Activated T-helper 1 cell treated with Interleukin-2 at 50 U/mL for 16 hours (primary cell): ENCODE measurements around the gene LIX1.
A peak's percentile ranks its signal among the peaks of the same experiment; 100 is the strongest.
"Not testable (repeated sequence)": the region's sequence is repeated elsewhere in the genome, so short reads cannot be mapped to it uniquely, and the experiment has no call there.

Experiments
- DNase-seq: peaks from one replicate; pipeline ENCODE4 v3.0.0-alpha.2; 2020; ENCODE audit warnings: low read depth

Gene LIX1

GRCh38 chr5:97142521-97143254, at the start of gene LIX1:
Gene LIX1, minus strand, starts transcription at chr5:97142611. Its CDS starts 35 bp downstream, at chr5:97142576.
- no peak for DNase-seq

- no peak for DNase-seq
Observed at GRCh38 chr5:97191893-97192292, 49.5 kb upstream of the LIX1 start.

- DNase-seq, result not testable (repeated sequence)
Observed at GRCh38 chr5:97189523-97189922, 47.1 kb upstream of the LIX1 start.

- no peak for DNase-seq
Observed at GRCh38 chr5:97183930-97184213, 41.5 kb upstream of the LIX1 start.

- peak; percentile 81 for DNase-seq
Observed at GRCh38 chr5:97183100-97183929, 40.9 kb upstream of the LIX1 start, which contains the start of gene RIOK2. Gene RIOK2, minus strand, starts transcription at chr5:97183247. Its CDS starts 56 bp downstream, at chr5:97183191.

- no peak for DNase-seq
Observed at GRCh38 chr5:97182571-97183099, 40.2 kb upstream of the LIX1 start.

GRCh38 chr5:97181856-97182545, 39.6 kb upstream of the LIX1 start:
- DNase-seq, result no peak

- not testable (repeated sequence) for DNase-seq
Observed at GRCh38 chr5:97179457-97179856, 37.0 kb upstream of the LIX1 start.

GRCh38 chr5:97172227-97172626, 29.8 kb upstream of the LIX1 start:
- no peak for DNase-seq

- no peak for DNase-seq
Observed at GRCh38 chr5:97171703-97172102, 29.3 kb upstream of the LIX1 start.

GRCh38 chr5:97167435-97167834, 25.0 kb upstream of the LIX1 start:
- no peak for DNase-seq

- no peak for DNase-seq
Observed at GRCh38 chr5:97165726-97166125, 23.3 kb upstream of the LIX1 start.

GRCh38 chr5:97164846-97165245, 22.4 kb upstream of the LIX1 start:
- no peak for DNase-seq

- no peak for DNase-seq
Observed at GRCh38 chr5:97163790-97164285, 21.4 kb upstream of the LIX1 start.

- no peak for DNase-seq
Observed at GRCh38 chr5:97163360-97163764, 21.0 kb upstream of the LIX1 start.

GRCh38 chr5:97162045-97162444, 19.6 kb upstream of the LIX1 start:
- no peak for DNase-seq

- DNase-seq, result no peak
Observed at GRCh38 chr5:97157689-97158088, 15.3 kb upstream of the LIX1 start.

- no peak for DNase-seq
Observed at GRCh38 chr5:97151370-97151769, 9.0 kb upstream of the LIX1 start.

- DNase-seq, result no peak
Observed at GRCh38 chr5:97150401-97150800, 8.0 kb upstream of the LIX1 start.

GRCh38 chr5:97149709-97150108, 7.3 kb upstream of the LIX1 start:
- DNase-seq, result no peak

- DNase-seq, result no peak
Observed at GRCh38 chr5:97148288-97148687, 5.9 kb upstream of the LIX1 start.

- DNase-seq, result no peak
Observed at GRCh38 chr5:97143704-97144103, 1.3 kb upstream of the LIX1 start.
